WTC11 (cell line): ENCODE results near the gene SHISA9. TPM values are rescaled to one million over a fixed set of nuclear protein-coding genes. Genes with fewer than 3 reads are reported as not detected.

ENCODE experiments used
- ATAC-seq: fragments of 200-7000 bp; cut with Tn5 transposase; 2 replicates; pipeline ENCODE4 v1.10.0; 2021; ENCODE audit warnings: mild to moderate bottlenecking, moderate library complexity
- CTCF ChIA-PET: fragments of 300-600 bp; sonication (Branson Sonifier 250); formaldehyde crosslinking; loops from one replicate; lab custom pipeline; 2021; ENCODE audit warnings: antibody characterized with exemption; lab: Charles Lee
- POLR2A ChIA-PET: fragments of 350-600 bp; sonication (Branson Sonifier 250); formaldehyde crosslinking; loops from one replicate; lab custom pipeline; 2021; ENCODE audit warnings: antibody characterized with exemption; lab: Charles Lee
- DNase-seq: peaks from one replicate; pipeline ENCODE4 v3.0.0; 2021; ENCODE audit warnings: low spot score
- H3K27ac Mint-ChIP-seq: 2 replicates; pipeline ENCODE4 v1.8.0; 2021; ENCODE audit warnings: mixed read lengths
- H3K27me3 Mint-ChIP-seq: 2 replicates; pipeline ENCODE4 v1.8.0; 2021; ENCODE audit warnings: low read depth, mild to moderate bottlenecking, moderate library complexity, mixed read lengths
- H3K36me3 Mint-ChIP-seq: 2 replicates; pipeline ENCODE4 v1.8.0; 2021; ENCODE audit warnings: mixed read lengths
- H3K4me1 Mint-ChIP-seq: 2 replicates; pipeline ENCODE4 v1.8.0; 2022; ENCODE audit warnings: mixed read lengths
- H3K4me3 Mint-ChIP-seq: 2 replicates; pipeline ENCODE4 v1.8.0; 2021; ENCODE audit warnings: mild to moderate bottlenecking, moderate library complexity, mixed read lengths
- H3K9me3 Mint-ChIP-seq: 2 replicates; pipeline ENCODE4 v1.8.0; 2021; ENCODE audit warnings: mixed read lengths
- AR ChIP-seq: fragments of 250-450 bp; sonication (Bioruptor Pico); IDR thresholded peaks from 2 replicates; pipeline ENCODE4 v1.9.0; 2021; ENCODE audit warnings: mild to moderate bottlenecking
- ARID4B ChIP-seq: sonication (generic); formaldehyde crosslinking; IDR thresholded peaks from 2 replicates; pipeline ENCODE4 v1.8.0; 2023; ENCODE audit warnings: missing genetic modification reagents, mild to moderate bottlenecking, borderline replicate concordance
- ATF6 ChIP-seq: sonication (generic); formaldehyde crosslinking; IDR thresholded peaks from 2 replicates; pipeline ENCODE4 v1.8.1; 2023; ENCODE audit warnings: mild to moderate bottlenecking, missing genetic modification reagents
- E2F1 ChIP-seq: sonication (generic); formaldehyde crosslinking; IDR thresholded peaks from 2 replicates; pipeline ENCODE4 v1.8.0; 2022; ENCODE audit warnings: mild to moderate bottlenecking, missing genetic modification reagents
- EMX1 ChIP-seq: fragments of 250-450 bp; sonication (Bioruptor Pico); IDR thresholded peaks from 2 replicates; pipeline ENCODE4 v1.8.0; 2021; ENCODE audit warnings: mild to moderate bottlenecking
- NFE2L1 ChIP-seq: sonication (generic); formaldehyde crosslinking; IDR thresholded peaks from 2 replicates; pipeline ENCODE4 v1.8.1; 2023; ENCODE audit warnings: missing genetic modification reagents
- NR1H2 ChIP-seq: sonication (generic); formaldehyde crosslinking; IDR thresholded peaks from 2 replicates; pipeline ENCODE4 v1.9.0; 2021; ENCODE audit warnings: mild to moderate bottlenecking, moderate library complexity, missing genetic modification reagents
- OVOL2 ChIP-seq: fragments of 250-450 bp; sonication (Bioruptor Pico); IDR thresholded peaks from 2 replicates; pipeline ENCODE4 v1.9.0; 2021; ENCODE audit warnings: mild to moderate bottlenecking, borderline replicate concordance
- PRDM15 ChIP-seq: sonication (generic); formaldehyde crosslinking; IDR thresholded peaks from 2 replicates; pipeline ENCODE4 v1.8.0; 2022; ENCODE audit warnings: missing genetic modification reagents
- SOX15 ChIP-seq: fragments of 250-450 bp; sonication (Bioruptor Pico); IDR thresholded peaks from 2 replicates; pipeline ENCODE4 v1.9.0; 2021; ENCODE audit warnings: mild to moderate bottlenecking
- SP1 ChIP-seq: sonication (generic); formaldehyde crosslinking; conservative IDR thresholded peaks from 2 replicates; pipeline ENCODE4 v1.8.1; 2022; ENCODE audit warnings: missing genetic modification reagents
- TEAD1 ChIP-seq: sonication (generic); formaldehyde crosslinking; IDR thresholded peaks from 2 replicates; pipeline ENCODE4 v1.8.0; 2022; ENCODE audit warnings: mild to moderate bottlenecking, missing genetic modification reagents
- TP53 ChIP-seq: sonication (generic); formaldehyde crosslinking; IDR thresholded peaks from 2 replicates; pipeline ENCODE4 v1.8.1; 2023; ENCODE audit warnings: mild to moderate bottlenecking, missing genetic modification reagents
- ZBTB21 ChIP-seq: sonication (generic); formaldehyde crosslinking; IDR thresholded peaks from 2 replicates; pipeline ENCODE4 v1.8.1; 2023; ENCODE audit warnings: mild to moderate bottlenecking, missing genetic modification reagents, borderline replicate concordance
- ZNF138 ChIP-seq: sonication (generic); formaldehyde crosslinking; conservative IDR thresholded peaks from 2 replicates; pipeline ENCODE4 v1.8.1; 2022; ENCODE audit warnings: mild to moderate bottlenecking, moderate library complexity, missing genetic modification reagents
- ZNF317 ChIP-seq: sonication (generic); formaldehyde crosslinking; IDR thresholded peaks from 2 replicates; pipeline ENCODE4 v1.8.1; 2023; ENCODE audit warnings: low read depth, mild to moderate bottlenecking, moderate library complexity, missing genetic modification reagents, borderline replicate concordance
- ZNF416 ChIP-seq: fragments of 250-450 bp; sonication (Bioruptor Pico); IDR thresholded peaks from 2 replicates; pipeline ENCODE4 v1.9.0; 2021; ENCODE audit warnings: mild to moderate bottlenecking, inconsistent platforms
- ZSCAN18 ChIP-seq: fragments of 250-450 bp; sonication (Bioruptor Pico); IDR thresholded peaks from 2 replicates; pipeline ENCODE4 v2.1.2; 2022; ENCODE audit warnings: mild to moderate bottlenecking, moderate library complexity
- total RNA-seq: library from RNA; stranded (reverse); gene quantifications from 3 replicates; pipeline ENCODE4 v1.2.3, GENCODE V29; 2021

The SHISA9 gene
- total RNA-seq, 1 experiment from 2014 or later: 37.5 TPM

- TF ChIP-seq ARID4B (CRISPR knock-in tag) (no peak), SP1 (CRISPR knock-in tag) (no peak), ZSCAN18 (no peak)
Observed at GRCh38 chr16:13139661-13140241, 238.4 kb downstream of the SHISA9 start (continued).

GRCh38 chr16:13143551-13143950, 242.2 kb downstream of the SHISA9 start:
- no peak for DNase-seq
- no peaks in the 10 kb centered on the region for H3K27me3 Mint-ChIP-seq
- CTCF ChIA-PET: no interaction called here
- TF ChIP-seq ZNF416 (CRISPR knock-in tag): no peak
- TF ChIP-seq PRDM15 (CRISPR knock-in tag): no peak
- no peak for TF ChIP-seq OVOL2 (CRISPR knock-in tag)
- TF ChIP-seq ATF6 (CRISPR knock-in tag): no peak
- H3K36me3 Mint-ChIP-seq: no peaks in the 10 kb centered on the region
- peaks cover 15% of the 10 kb centered on the region for H3K4me1 Mint-ChIP-seq
- no peak overlapping the region for H3K4me3 Mint-ChIP-seq
- POLR2A ChIA-PET: no interaction called here
- H3K27ac Mint-ChIP-seq: no peak overlapping the region
- ATAC-seq: no peak
- peaks cover 6% of the 10 kb centered on the region; the same call in 1 of the 2 replicates for H3K9me3 Mint-ChIP-seq

- Mint-ChIP-seq H3K4me3 (no peak overlapping the region), H3K4me1 (peaks cover 31% of the 10 kb centered on the region), H3K9me3 (no peaks in the 10 kb centered on the region), H3K27me3 (no peaks in the 10 kb centered on the region), H3K36me3 (no peaks in the 10 kb centered on the region), H3K27ac (no peak overlapping the region; the same call in 1 of the 2 replicates)
- CTCF ChIA-PET: no interaction called here
- DNase-seq (no peak), ATAC-seq (no peak)
- POLR2A ChIA-PET: interaction anchor here (0.7 kb wide), 1 partner anchor 22 kb away, joined by 5 read pairs; no protein-coding TSS in a partner anchor
- TF ChIP-seq ZBTB21 (CRISPR knock-in tag): no peak
- TF ChIP-seq NR1H2 (CRISPR knock-in tag): no peak
- no peak for TF ChIP-seq NFE2L1 (CRISPR knock-in tag)
- no peak for TF ChIP-seq EMX1 (CRISPR knock-in tag)
- TF ChIP-seq TP53 (CRISPR knock-in tag): no peak
- no peak for TF ChIP-seq E2F1
- no peak for TF ChIP-seq ZNF317 (CRISPR knock-in tag)
- no peak for TF ChIP-seq SOX15 (CRISPR knock-in tag)
- no peak for TF ChIP-seq OVOL2 (CRISPR knock-in tag)
- no peak for TF ChIP-seq TEAD1 (CRISPR knock-in tag)
- no peak for TF ChIP-seq ZNF138 (CRISPR knock-in tag)
- no peak for TF ChIP-seq AR
Observed at GRCh38 chr16:13146829-13147228, 245.4 kb downstream of the SHISA9 start.
